GM15510 (cell line): Measurements from ENCODE around the gene RBM39.

Source experiments
- POLR2A ChIP-seq: IDR thresholded peaks from 3 replicates; pipeline ENCODE4 v1.6.1; 2011; ENCODE audit warnings: borderline replicate concordance; ENCODE audit not compliant: insufficient read length; ENCODE audit errors: extremely low read depth

The RBM39 gene

GRCh38 chr20:35741892-35742740 is at the start of gene RBM39:
RBM39 (minus strand) TSS chr20:35742260; CDS start chr20:35740874, 1,386 bp downstream.
- peak; percentile 82 for TF ChIP-seq POLR2A

GRCh38 chr20:35791821-35792220 is 49.8 kb upstream of the RBM39 start:
- TF ChIP-seq POLR2A = no peak

GRCh38 chr20:35791097-35791496 is 49.0 kb upstream of the RBM39 start:
- TF ChIP-seq POLR2A = no peak

- no peak for TF ChIP-seq POLR2A
Measured at GRCh38 chr20:35788796-35789195, 46.7 kb upstream of the RBM39 start.

GRCh38 chr20:35776513-35777101 is 34.5 kb upstream of the RBM39 start:
- no peak for TF ChIP-seq POLR2A

- no peak for TF ChIP-seq POLR2A
Measured at GRCh38 chr20:35774391-35774790, 32.3 kb upstream of the RBM39 start.

- no peak for TF ChIP-seq POLR2A
Measured at GRCh38 chr20:35773154-35773751, 31.2 kb upstream of the RBM39 start.

- no peak for TF ChIP-seq POLR2A
Measured at GRCh38 chr20:35772563-35773058, 30.6 kb upstream of the RBM39 start.

GRCh38 chr20:35771689-35772562 is 29.9 kb upstream of the RBM39 start, which contains the start of gene PHF20:
PHF20 (plus strand) TSS chr20:35772015; CDS start chr20:35801523, 29,508 bp downstream.
- TF ChIP-seq POLR2A = peak; percentile 79

- no peak for TF ChIP-seq POLR2A
Measured at GRCh38 chr20:35771367-35771688, 29.3 kb upstream of the RBM39 start.

- TF ChIP-seq POLR2A = peak; percentile 45
Measured at GRCh38 chr20:35768731-35769664, 26.9 kb upstream of the RBM39 start.

GRCh38 chr20:35767683-35768481 is 25.8 kb upstream of the RBM39 start:
- peak; percentile 66 for TF ChIP-seq POLR2A

GRCh38 chr20:35766843-35767242 is 24.8 kb upstream of the RBM39 start:
- no peak for TF ChIP-seq POLR2A
